H1 (cell line): ENCODE measurements around the gene SLC6A12. TPM values are rescaled to one million over a fixed set of nuclear protein-coding genes. Genes with fewer than 3 reads are reported as not detected.

Experiments
- CTCF ChIA-PET: fragments of 300-600 bp; sonication (Branson Sonifier 250); formaldehyde crosslinking; loops from one replicate; lab custom pipeline; 2021; ENCODE audit not compliant: partially characterized antibody; lab: Charles Lee
- POLR2A ChIA-PET: fragments of 300-600 bp; sonication (Branson Sonifier 250); formaldehyde crosslinking; loops from one replicate; lab custom pipeline; 2021; ENCODE audit warnings: inconsistent platforms; ENCODE audit not compliant: partially characterized antibody; lab: Charles Lee
- DNase-seq, 2 experiments: peaks; one replicate each; pipeline versions ENCODE4 v3.0.0 to v3.0.0-alpha.2; 2010 to 2022; ENCODE audit warnings: low spot score in 2 of 2, low read depth in 1 of 2, mixed read lengths in 1 of 2
- FAIRE-seq: peaks from 2 replicates; lab custom pipeline; 2011; peaks lifted over from hg19 to GRCh38; lab: Jason Lieb, UNC
- H2AFZ ChIP-seq: 2 replicates; pipeline ENCODE4 v1.8.1; 2012; ENCODE audit warnings: low read length, inconsistent platforms
- H2AK5ac ChIP-seq: 2 replicates; pipeline ENCODE4 v1.6.1; 2013; ENCODE audit warnings: low read depth, low read length
- H2BK120ac ChIP-seq: replicated peaks from 2 replicates; pipeline ENCODE3; 2013; ENCODE audit warnings: low read depth, low read length, inconsistent platforms
- H2BK12ac ChIP-seq: 2 replicates; pipeline ENCODE4 v1.6.1; 2013; ENCODE audit warnings: low read depth, low read length
- H2BK15ac ChIP-seq: 2 replicates; pipeline ENCODE4 v1.6.1; 2013; ENCODE audit warnings: low read length
- H2BK20ac ChIP-seq: 2 replicates; pipeline ENCODE4 v1.6.1; 2013; ENCODE audit warnings: low read length
- H2BK5ac ChIP-seq: 2 replicates; pipeline ENCODE4 v1.6.1; 2013; ENCODE audit warnings: low read depth, low read length
- H3K14ac ChIP-seq: 2 replicates; pipeline ENCODE4 v1.6.1; 2013; ENCODE audit warnings: inconsistent platforms; ENCODE audit not compliant: insufficient read length
- H3K18ac ChIP-seq: 2 replicates; pipeline ENCODE4 v1.6.1; 2013; ENCODE audit warnings: low read length; ENCODE audit errors: extremely low read depth
- H3K23ac ChIP-seq: 2 replicates; pipeline ENCODE4 v1.6.1; 2013; ENCODE audit warnings: inconsistent platforms; ENCODE audit not compliant: insufficient read length
- H3K23me2 ChIP-seq: 2 replicates; pipeline ENCODE4 v1.6.1; 2013; ENCODE audit warnings: low read depth, low read length
- H3K27ac ChIP-seq: 2 replicates; pipeline ENCODE4 v1.6.1; 2011; ENCODE audit warnings: low read depth, low read length, inconsistent platforms
- H3K27me3 ChIP-seq, 4 experiments: replicated peaks in 1 of 4; 1 replicate in 1 of 4; 2 replicates in 3 of 4; pipeline versions ENCODE4 v1.6.1 to v1.8.1; 2011 to 2013; ENCODE audit warnings: low read length in 3 of 4, mild to moderate bottlenecking in 3 of 4, inconsistent platforms in 2 of 4, mixed read lengths in 2 of 4, moderate library complexity in 1 of 4; ENCODE audit not compliant: control insufficient read depth in 3 of 4, insufficient read depth in 3 of 4; ENCODE audit errors: extremely low read depth in 1 of 4
- H3K36me3 ChIP-seq, 4 experiments: 2 replicates each; pipeline versions ENCODE4 v1.6.1 to v1.8.1; 2011 to 2013; ENCODE audit warnings: mild to moderate bottlenecking in 4 of 4, low read length in 3 of 4, moderate library complexity in 2 of 4, control low read depth in 1 of 4, inconsistent platforms in 1 of 4; ENCODE audit not compliant: insufficient read depth in 4 of 4, control insufficient read depth in 2 of 4
- H3K4ac ChIP-seq: replicated peaks from 2 replicates; pipeline ENCODE3; 2013; ENCODE audit warnings: low read length, low read depth, mixed read lengths, inconsistent platforms; ENCODE audit not compliant: insufficient read length
- H3K4me1 ChIP-seq, 4 experiments: replicated peaks in 1 of 4; 1 replicate in 1 of 4; 2 replicates in 3 of 4; pipeline versions ENCODE4 v1.6.1 to v1.8.1; 2011 to 2013; ENCODE audit warnings: low read length in 3 of 4, inconsistent platforms in 2 of 4, mixed read lengths in 1 of 4; ENCODE audit not compliant: insufficient read depth in 4 of 4, control insufficient read depth in 3 of 4
- H3K4me2 ChIP-seq, 2 experiments: 2 replicates each; pipeline versions ENCODE4 v1.6.1 to v1.8.1; 2011 to 2013; ENCODE audit warnings: low read depth in 2 of 2, low read length in 2 of 2, control low read depth in 1 of 2, inconsistent platforms in 1 of 2, mild to moderate bottlenecking in 1 of 2; ENCODE audit not compliant: insufficient read depth in 1 of 2
- H3K4me3 ChIP-seq, 4 experiments: fragments of 200-600, 300-600 bp in 1 of 4; sonication (generic), shearing (Covaris generic), sonication (Bioruptor Twin) in 1 of 4; 2 replicates each; pipeline versions ENCODE4 v1.5.1 to v1.8.1; 2011 to 2016; ENCODE audit warnings: low read length in 4 of 4, low read depth in 3 of 4, control low read depth in 2 of 4, inconsistent platforms in 2 of 4, mild to moderate bottlenecking in 2 of 4, mixed read lengths in 1 of 4, moderate library complexity in 1 of 4; ENCODE audit not compliant: insufficient read depth in 2 of 4; ENCODE audit errors: extremely low read depth in 1 of 4
- H3K56ac ChIP-seq: replicated peaks from 2 replicates; pipeline ENCODE3; 2013; ENCODE audit warnings: low read depth, mild to moderate bottlenecking, mixed read lengths, low read length, inconsistent platforms; ENCODE audit not compliant: insufficient read length
- H3K79me1 ChIP-seq: 2 replicates; pipeline ENCODE4 v1.6.1; 2013; ENCODE audit warnings: low read depth, low read length, control low read depth
- H3K79me2 ChIP-seq, 2 experiments: 2 replicates each; pipeline versions ENCODE4 v1.6.1 to v1.8.1; 2012 to 2013; ENCODE audit warnings: low read length in 2 of 2, mild to moderate bottlenecking in 2 of 2, inconsistent platforms in 1 of 2; ENCODE audit not compliant: insufficient read depth in 2 of 2, control insufficient read depth in 1 of 2
- H3K9ac ChIP-seq, 4 experiments: replicated peaks in 1 of 4; 1 replicate in 1 of 4; 2 replicates in 3 of 4; pipeline versions ENCODE4 v1.6.1 to v1.8.1; 2011 to 2013; ENCODE audit warnings: low read depth in 3 of 4, low read length in 3 of 4, control low read depth in 2 of 4, mild to moderate bottlenecking in 2 of 4, moderate library complexity in 2 of 4, inconsistent platforms in 1 of 4; ENCODE audit errors: extremely low read depth in 1 of 4
- H3K9me3 ChIP-seq, 2 experiments: 2 replicates each; pipeline versions ENCODE4 v1.6.1 to v1.8.1; 2012 to 2013; ENCODE audit warnings: mild to moderate bottlenecking in 2 of 2, moderate library complexity in 2 of 2, control low read depth in 1 of 2, inconsistent platforms in 1 of 2, low read depth in 1 of 2, low read length in 1 of 2, mixed read lengths in 1 of 2; ENCODE audit not compliant: insufficient read depth in 2 of 2
- H4K20me1 ChIP-seq, 2 experiments: replicated peaks in 1 of 2; 2 replicates each; pipeline versions ENCODE3 to v1.8.1; 2011 to 2013; ENCODE audit warnings: inconsistent platforms in 2 of 2, low read length in 2 of 2, mild to moderate bottlenecking in 1 of 2; ENCODE audit not compliant: insufficient read depth in 2 of 2, control insufficient read depth in 1 of 2
- H4K5ac ChIP-seq: 2 replicates; pipeline ENCODE4 v1.6.1; 2013; ENCODE audit warnings: low read length, low read depth, mixed read lengths, inconsistent platforms; ENCODE audit not compliant: insufficient read length
- H4K8ac ChIP-seq: 2 replicates; pipeline ENCODE4 v1.8.0; 2013; ENCODE audit warnings: mild to moderate bottlenecking, moderate library complexity, low read length, inconsistent platforms; ENCODE audit not compliant: insufficient read depth; ENCODE audit errors: extremely low read depth
- H4K91ac ChIP-seq: replicated peaks from 2 replicates; pipeline ENCODE3; 2013; ENCODE audit warnings: low read length, mixed read lengths, inconsistent platforms; ENCODE audit not compliant: insufficient read length
- SP2 ChIP-seq: IDR thresholded peaks from 2 replicates; pipeline ENCODE4 v1.6.1; 2012; ENCODE audit warnings: mild to moderate bottlenecking, low read length, inconsistent platforms
- WGBS, 2 experiments: shearing (Covaris generic) in 1 of 2; methylation state at CpG; one replicate each; pipeline versions ENCODE4 v1.1.6 to v1.1.7; 2013 to 2015; ENCODE audit warnings: low lambda C conversion rate in 2 of 2, mixed read lengths in 2 of 2, inconsistent platforms in 1 of 2, low coverage in 1 of 2, missing lambda C conversion rate in 1 of 2; ENCODE audit not compliant: insufficient replicate concordance in 2 of 2, insufficient coverage in 1 of 2, insufficient read length in 1 of 2; ENCODE audit errors: extremely low coverage in 1 of 2, missing lambda C conversion rate in 1 of 2; 5-methylcytosine and 5-hydroxymethylcytosine counted together
- polyA plus RNA-seq, 7 experiments: library from polyadenylated mRNA; depleted of rRNA in 3 of 7; stranded (reverse) in 5 of 7; unstranded in 2 of 7; fragments of >200 nt in 5 of 7; fragments of 200-250 nt in 2 of 7; gene quantifications; 1 replicate in 5 of 7; 2 replicates in 1 of 7; 4 replicates in 1 of 7; pipeline versions ENCODE4 v1.2.1 to v1.2.3, GENCODE V29; 2011 to 2013; ENCODE audit warnings: missing spikeins in 2 of 7, mixed read lengths in 2 of 7
- total RNA-seq: library from RNA; stranded (reverse); fragmentation: NEBNext Ultra II Directional; extraction: Animal tissue kit (Norgen Biotek cat#: 25700); gene quantifications from 2 replicates; pipeline ENCODE4 v1.2.1, GENCODE V29; 2021

SLC6A12 gene
- total and polyA plus RNA-seq, 2 of the 8 experiments (the other 6 are each of a cell fraction or from before 2014, with no cell fraction given): 0.70 to 1.1 TPM

DNA sequence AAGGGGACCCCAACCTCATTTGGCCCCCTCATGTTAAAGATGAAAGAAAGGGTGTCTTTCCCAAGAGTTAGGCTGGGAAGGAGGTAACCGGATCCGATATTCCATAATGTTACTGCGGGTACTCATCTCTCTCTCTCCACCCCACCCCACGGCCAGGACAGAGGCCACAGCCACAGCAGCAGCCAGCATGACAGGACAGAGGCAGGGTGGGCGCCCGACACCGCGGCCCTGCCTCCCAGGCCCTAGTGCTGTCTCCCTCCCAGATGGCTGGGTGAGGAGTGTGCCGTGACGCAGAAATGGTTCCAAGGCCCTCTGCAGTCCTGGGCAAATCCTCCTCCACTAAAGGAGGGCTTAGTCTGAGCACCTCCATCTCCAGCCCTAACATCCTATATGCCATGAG is 6.2 kb downstream of the SLC6A12 start:
- Histone ChIP-seq H3K27me3 (peaks cover 3 to 46% (median 32%) of the 10 kb centered on the region in 4 experiments), H4K20me1 (peaks cover 0 to 2% of the 10 kb centered on the region in 2 experiments), H3K56ac (no peak overlapping the region), H3K9ac (no peak overlapping the region), H3K4me3 (no peak overlapping the region), H3K79me2 (no peaks in the 10 kb centered on the region), H4K5ac (no peak overlapping the region), H2BK12ac (no peak overlapping the region), H3K14ac (no peak overlapping the region), H3K23me2 (peaks cover 5% of the 10 kb centered on the region; the same call in 1 of the 2 replicates), H3K27ac (no peak overlapping the region), H3K23ac (no peak overlapping the region), H4K91ac (no peak overlapping the region), H3K36me3 (no peaks in the 10 kb centered on the region; a peak in 1 of 8 replicates), H3K79me1 (no peaks in the 10 kb centered on the region), H2BK15ac (no peak overlapping the region), H2BK20ac (no peak overlapping the region), H3K4ac (no peak overlapping the region), H3K18ac (no peak overlapping the region), H2AK5ac (no peak overlapping the region), H3K4me2 (no peak overlapping the region), H2BK5ac (no peak overlapping the region), H3K9me3 (no peaks in the 10 kb centered on the region), H4K8ac (no peak overlapping the region), H2BK120ac (no peak overlapping the region), H3K4me1 (peaks cover 0 to 18% (median 9%) of the 10 kb centered on the region in 4 experiments; a peak in 6 of 7 replicates), H2AFZ (no peak overlapping the region)
- 87% methylated on average over 10 of the region's 10 CpGs; no CpG with 5 or more reads in 1 of the 2 experiments for WGBS, 2 experiments
- FAIRE-seq (no peak), DNase-seq (no peak)
- TF ChIP-seq SP2: no peak
- ChIA-PET POLR2A (no interaction called here), CTCF (no interaction called here)
